Superior temporal gyrus (tissue), 1 donor: Measurements from ENCODE around the gene ST6GALNAC1.
A peak's percentile ranks its signal among the peaks of the same experiment; 100 is the strongest.

ENCODE experiments used
- DNase-seq: peaks from one replicate; pipeline ENCODE4 v3.0.0-alpha.2; 2016; ENCODE audit errors: extremely low spot score

The ST6GALNAC1 gene

GRCh38 chr17:76676629-76677028, 33.1 kb upstream of the ST6GALNAC1 start:
- DNase-seq = no peak

- DNase-seq = no peak
These were observed 32.1 kb upstream of the ST6GALNAC1 start for GRCh38 chr17:76675648-76676047.

GRCh38 chr17:76674600-76674999, 31.0 kb upstream of the ST6GALNAC1 start:
- DNase-seq = no peak

- no peak for DNase-seq
These were observed 30.2 kb upstream of the ST6GALNAC1 start for GRCh38 chr17:76673729-76674128.

- no peak for DNase-seq
These were observed 29.3 kb upstream of the ST6GALNAC1 start for GRCh38 chr17:76672892-76673291.

- peak; percentile 14 for DNase-seq
These were observed 28.8 kb upstream of the ST6GALNAC1 start for GRCh38 chr17:76672270-76672851.

GRCh38 chr17:76671912-76672262, 28.3 kb upstream of the ST6GALNAC1 start:
- no peak for DNase-seq

GRCh38 chr17:76671123-76671911, 27.8 kb upstream of the ST6GALNAC1 start:
- DNase-seq = peak; percentile 100

GRCh38 chr17:76670718-76671122, 27.2 kb upstream of the ST6GALNAC1 start:
- DNase-seq = no peak

GRCh38 chr17:76670020-76670717, 26.6 kb upstream of the ST6GALNAC1 start:
- no peak for DNase-seq

GRCh38 chr17:76667786-76668453, 24.4 kb upstream of the ST6GALNAC1 start:
- DNase-seq = no peak

GRCh38 chr17:76667491-76667755, 23.9 kb upstream of the ST6GALNAC1 start:
- no peak for DNase-seq

- no peak for DNase-seq
These were observed 17.1 kb upstream of the ST6GALNAC1 start for GRCh38 chr17:76660656-76661042.

GRCh38 chr17:76659928-76660655, 16.5 kb upstream of the ST6GALNAC1 start:
- DNase-seq = no peak

GRCh38 chr17:76658242-76658662, 14.7 kb upstream of the ST6GALNAC1 start:
- DNase-seq = no peak

- DNase-seq = no peak
These were observed 14.1 kb upstream of the ST6GALNAC1 start for GRCh38 chr17:76657505-76658241.

GRCh38 chr17:76654408-76654807, 10.9 kb upstream of the ST6GALNAC1 start:
- no peak for DNase-seq

- no peak for DNase-seq
These were observed 6.9 kb upstream of the ST6GALNAC1 start for GRCh38 chr17:76650504-76650903.

GRCh38 chr17:76646712-76647111, 3.2 kb upstream of the ST6GALNAC1 start:
- DNase-seq = no peak

GRCh38 chr17:76645481-76645880, 1.9 kb upstream of the ST6GALNAC1 start:
- no peak for DNase-seq

- DNase-seq = no peak
These were observed 1.4 kb upstream of the ST6GALNAC1 start for GRCh38 chr17:76644995-76645394.
